Amniotic stem cell (primary cell): ENCODE data around the gene ZBED3.
A peak's percentile ranks its signal among the peaks of the same experiment; 100 is the strongest.
"Not testable (repeated sequence)": the region's sequence is repeated elsewhere in the genome, so short reads cannot be mapped to it uniquely, and the experiment has no call there.

Source experiments
- DNase-seq: peaks from one replicate; lab custom pipeline; 2025; lab: John Stamatoyannopoulos, UW

ZBED3 gene

GRCh38 chr5:77086689-77087483 lies at the start of gene ZBED3:
Gene ZBED3, minus strand, starts transcription at chr5:77087285. Its CDS starts 9,407 bp downstream, at chr5:77077878.
- peak; percentile 22 for DNase-seq

GRCh38 chr5:77133061-77133758 lies 46.1 kb upstream of the ZBED3 start:
- peak; percentile 95 for DNase-seq

- no peak for DNase-seq
These were observed 44.3 kb upstream of the ZBED3 start for GRCh38 chr5:77131361-77131760.

- DNase-seq, result peak; percentile 3
These were observed 42.4 kb upstream of the ZBED3 start for GRCh38 chr5:77129391-77129990.

- DNase-seq, result no peak
These were observed 41.5 kb upstream of the ZBED3 start for GRCh38 chr5:77128411-77129061.

- DNase-seq, result no peak
These were observed 36.0 kb upstream of the ZBED3 start for GRCh38 chr5:77123057-77123456.

GRCh38 chr5:77120706-77121105 lies 33.6 kb upstream of the ZBED3 start:
- DNase-seq, result no peak

- DNase-seq, result no peak
These were observed 33.0 kb upstream of the ZBED3 start for GRCh38 chr5:77120086-77120485.

GRCh38 chr5:77117161-77117560 lies 30.1 kb upstream of the ZBED3 start:
- no peak for DNase-seq

- not testable (repeated sequence) for DNase-seq
These were observed 19.9 kb upstream of the ZBED3 start for GRCh38 chr5:77107035-77107434.

GRCh38 chr5:77104813-77105212 lies 17.7 kb upstream of the ZBED3 start:
- no peak for DNase-seq

GRCh38 chr5:77103457-77103856 lies 16.4 kb upstream of the ZBED3 start:
- no peak for DNase-seq

GRCh38 chr5:77102549-77102948 lies 15.5 kb upstream of the ZBED3 start:
- DNase-seq, result no peak

GRCh38 chr5:77101298-77101697 lies 14.2 kb upstream of the ZBED3 start:
- no peak for DNase-seq

- DNase-seq, result no peak
These were observed 8.1 kb upstream of the ZBED3 start for GRCh38 chr5:77095189-77095588.

- DNase-seq, result no peak
These were observed 588 bp upstream of the ZBED3 start for GRCh38 chr5:77087484-77088261.

- no peak for DNase-seq
These were observed 757 bp downstream of the ZBED3 start for GRCh38 chr5:77086368-77086688.

GRCh38 chr5:77083088-77083487 lies 4.0 kb downstream of the ZBED3 start:
- no peak for DNase-seq

- no peak for DNase-seq
These were observed 4.8 kb downstream of the ZBED3 start for GRCh38 chr5:77082280-77082679.

GRCh38 chr5:77080905-77081304 lies 6.2 kb downstream of the ZBED3 start:
- no peak for DNase-seq

GRCh38 chr5:77080479-77080878 lies 6.6 kb downstream of the ZBED3 start:
- not testable (repeated sequence) for DNase-seq

GRCh38 chr5:77077829-77078176 lies 9.3 kb downstream of the ZBED3 start:
- no peak for DNase-seq
